ENCODE data around the gene CYP46A1.
"Not testable (repeated sequence)": the region's sequence is repeated elsewhere in the genome, so short reads cannot be mapped to it uniquely, and the experiment has no call there.

Gene CYP46A1

DNA sequence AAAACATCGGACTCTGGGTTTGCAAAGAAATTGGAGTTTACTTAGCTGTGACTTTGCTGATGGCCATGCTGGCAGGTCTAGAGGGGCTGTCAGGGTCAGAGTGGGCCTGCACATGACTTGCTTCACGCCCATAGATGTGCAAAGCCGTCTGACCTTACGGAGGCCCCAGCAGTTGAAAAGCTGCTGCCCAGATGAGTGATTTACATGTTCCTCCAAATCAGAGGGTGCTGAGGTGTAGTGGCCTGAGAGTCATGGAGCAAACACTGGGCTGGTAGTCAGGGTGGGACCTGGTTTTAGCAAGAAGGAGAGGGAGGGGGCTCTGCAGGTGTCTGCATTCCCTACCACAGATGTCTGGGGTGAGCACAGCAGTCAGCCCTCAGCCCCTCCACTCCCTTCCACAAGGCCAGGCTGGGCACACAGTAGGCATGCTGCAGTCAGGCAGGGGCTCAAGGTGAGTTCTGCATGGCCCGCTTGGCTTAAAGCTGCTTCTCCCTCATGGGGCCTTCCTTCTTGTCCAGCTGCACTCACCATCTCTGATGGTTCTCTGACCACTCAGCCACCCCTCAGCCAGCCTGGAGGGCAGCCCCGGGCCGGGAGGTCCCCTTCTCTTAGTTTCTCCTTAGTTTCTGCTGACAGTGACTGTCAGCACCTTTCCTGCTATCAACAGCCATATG, 74.9 kb downstream of the CYP46A1 start:
- Mint-ChIP-seq H3K27ac (no peak overlapping the region), H3K4me1 (ENCODE audit: low read depth) (no peaks in the 10 kb centered on the region), H3K9me3 (no peaks in the 10 kb centered on the region), H3K27me3 (ENCODE audit: low read depth) (peaks cover 4% of the 10 kb centered on the region), H3K36me3 (ENCODE audit: low read depth) (no peaks in the 10 kb centered on the region), H3K4me3 (no peak overlapping the region)

DNA sequence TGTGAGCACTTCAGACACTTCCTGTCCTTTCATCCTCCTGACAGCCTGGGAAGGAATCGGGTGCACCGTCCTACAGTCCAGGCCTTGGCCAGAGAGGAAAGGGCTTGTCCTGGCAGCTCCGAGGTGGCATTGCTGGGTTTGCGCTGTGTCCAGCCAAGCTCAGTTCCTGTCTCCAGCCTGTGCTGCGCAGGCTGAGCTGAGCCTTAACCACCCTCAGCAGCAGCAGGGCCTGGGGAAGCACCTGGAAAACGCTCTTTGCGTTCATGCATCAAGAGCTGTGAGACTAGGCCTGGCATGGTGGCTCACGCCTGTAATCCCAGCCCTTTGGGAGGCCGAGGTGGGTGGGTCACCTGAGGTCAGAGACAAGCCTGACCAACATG, 75.4 kb downstream of the CYP46A1 start:
- Mint-ChIP-seq H3K4me3 (no peak overlapping the region), H3K27ac (no peak overlapping the region), H3K36me3 (ENCODE audit: low read depth) (no peaks in the 10 kb centered on the region), H3K27me3 (ENCODE audit: low read depth) (peaks cover 1% of the 10 kb centered on the region), H3K4me1 (ENCODE audit: low read depth) (no peaks in the 10 kb centered on the region), H3K9me3 (no peaks in the 10 kb centered on the region)

DNA sequence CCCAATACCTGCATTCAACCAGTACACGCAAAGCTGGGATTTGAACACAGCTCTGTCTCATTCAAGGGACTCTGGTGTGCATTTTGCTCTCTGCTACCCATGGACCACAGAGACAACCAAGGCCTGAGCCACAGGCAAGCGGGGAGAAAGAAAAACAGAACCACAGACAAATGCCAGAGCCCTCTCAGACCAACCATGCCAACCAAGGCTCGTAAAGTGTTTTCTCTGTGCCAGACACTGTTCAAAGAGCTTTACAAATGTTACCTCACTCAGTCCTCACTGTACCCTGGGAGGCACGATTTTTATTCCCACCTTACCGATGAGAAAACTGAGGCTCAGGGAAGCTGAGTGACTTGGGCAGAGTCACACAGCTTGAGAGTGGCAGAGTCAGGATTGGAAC, 76.7 kb downstream of the CYP46A1 start:
- Mint-ChIP-seq H3K27ac (no peak overlapping the region), H3K27me3 (ENCODE audit: low read depth) (no peaks in the 10 kb centered on the region), H3K36me3 (ENCODE audit: low read depth) (no peaks in the 10 kb centered on the region), H3K4me3 (no peak overlapping the region), H3K9me3 (no peaks in the 10 kb centered on the region), H3K4me1 (ENCODE audit: low read depth) (no peaks in the 10 kb centered on the region)

DNA sequence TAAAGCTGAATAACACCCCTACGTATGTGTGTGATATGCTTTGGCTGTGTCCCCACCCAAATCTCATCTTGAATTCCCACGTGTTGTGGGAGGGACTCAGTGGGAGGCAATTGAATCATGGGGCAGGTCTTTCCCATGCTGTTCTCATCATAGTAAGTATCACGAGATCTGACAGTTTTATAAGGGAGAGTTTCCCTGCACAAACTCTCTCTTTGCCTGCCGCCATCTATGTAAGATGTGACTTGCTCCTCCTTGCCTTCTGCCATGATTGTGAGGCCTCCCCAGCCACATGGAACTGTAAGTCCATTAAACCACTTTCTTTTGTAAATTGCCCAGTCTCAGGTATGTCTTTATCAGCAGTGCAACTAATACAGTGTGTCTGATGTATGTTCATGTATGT, 78.8 kb downstream of the CYP46A1 start:
- not testable (repeated sequence) for H3K27me3 Mint-ChIP-seq (ENCODE audit: low read depth); H3K36me3 Mint-ChIP-seq (ENCODE audit: low read depth); H3K4me1 Mint-ChIP-seq (ENCODE audit: low read depth); H3K27ac Mint-ChIP-seq; H3K4me3 Mint-ChIP-seq; H3K9me3 Mint-ChIP-seq

DNA sequence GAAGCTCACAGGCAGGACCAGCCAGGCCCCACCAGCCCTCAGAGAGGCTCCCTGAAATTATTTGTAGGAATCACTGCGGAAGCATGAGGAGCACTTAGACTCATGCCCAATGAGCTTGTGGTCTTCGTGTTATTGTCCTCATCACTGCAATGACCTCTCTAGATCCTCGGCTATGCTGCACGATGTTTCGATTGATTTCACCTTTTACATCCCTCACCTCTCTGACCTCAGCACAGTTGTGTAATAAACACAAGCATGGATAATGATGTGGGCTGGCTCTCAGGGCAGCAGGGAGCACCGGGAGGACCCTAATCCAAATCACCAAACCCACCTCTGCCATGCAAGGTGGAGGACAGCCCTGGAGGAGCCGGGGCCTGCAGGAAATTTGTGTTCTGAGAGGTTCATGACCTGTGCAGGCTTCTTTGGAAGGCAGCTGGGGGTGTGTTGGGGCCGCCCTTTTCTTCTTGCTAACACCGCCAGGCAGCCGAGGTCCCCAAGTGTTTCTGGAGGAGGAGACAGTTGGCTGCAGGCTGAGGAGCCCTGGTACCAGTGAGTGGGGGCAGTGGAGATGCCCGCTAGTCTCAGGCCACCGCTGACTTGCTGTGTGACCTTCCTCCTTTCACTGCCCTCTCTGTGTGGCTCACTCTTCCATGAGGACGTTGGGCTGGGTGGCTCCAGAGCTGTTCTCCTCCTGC, 79.6 kb downstream of the CYP46A1 start:
- H3K36me3 Mint-ChIP-seq (ENCODE audit: low read depth) = no peaks in the 10 kb centered on the region
- no peak overlapping the region for H3K4me3 Mint-ChIP-seq
- no peak overlapping the region for H3K27ac Mint-ChIP-seq
- no peaks in the 10 kb centered on the region for H3K9me3 Mint-ChIP-seq
- H3K27me3 Mint-ChIP-seq (ENCODE audit: low read depth) = no peaks in the 10 kb centered on the region
- no peaks in the 10 kb centered on the region for H3K4me1 Mint-ChIP-seq (ENCODE audit: low read depth)

DNA sequence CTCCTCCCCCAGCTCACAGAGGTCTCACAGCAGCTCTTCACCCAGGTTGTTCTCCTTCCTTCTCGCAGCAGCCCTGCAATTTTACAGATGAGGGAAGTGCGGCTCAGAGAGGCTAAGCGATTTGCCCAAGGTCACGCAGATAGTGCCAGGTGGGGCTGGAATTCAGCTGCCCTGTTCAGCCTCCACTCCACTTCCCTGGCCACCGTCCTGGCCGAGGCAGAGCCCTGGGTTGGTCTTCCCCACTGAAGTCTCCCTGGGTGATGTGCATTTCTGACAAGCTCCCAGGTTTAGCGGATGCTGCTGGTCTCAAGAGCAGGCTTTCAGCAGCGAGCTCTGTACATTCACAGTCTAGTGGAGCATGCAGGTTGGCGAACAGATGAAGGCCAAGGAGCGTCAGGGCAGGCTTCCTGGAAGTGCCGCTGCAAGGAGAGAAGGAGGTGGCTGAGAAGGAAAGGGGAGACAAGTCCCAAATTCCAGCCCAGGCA, 80.2 kb downstream of the CYP46A1 start:
- no peak overlapping the region for H3K4me3 Mint-ChIP-seq
- no peaks in the 10 kb centered on the region for H3K36me3 Mint-ChIP-seq (ENCODE audit: low read depth)
- H3K27me3 Mint-ChIP-seq (ENCODE audit: low read depth) = no peaks in the 10 kb centered on the region
- no peaks in the 10 kb centered on the region for H3K9me3 Mint-ChIP-seq
- H3K27ac Mint-ChIP-seq = no peak overlapping the region
- H3K4me1 Mint-ChIP-seq (ENCODE audit: low read depth) = no peaks in the 10 kb centered on the region

DNA sequence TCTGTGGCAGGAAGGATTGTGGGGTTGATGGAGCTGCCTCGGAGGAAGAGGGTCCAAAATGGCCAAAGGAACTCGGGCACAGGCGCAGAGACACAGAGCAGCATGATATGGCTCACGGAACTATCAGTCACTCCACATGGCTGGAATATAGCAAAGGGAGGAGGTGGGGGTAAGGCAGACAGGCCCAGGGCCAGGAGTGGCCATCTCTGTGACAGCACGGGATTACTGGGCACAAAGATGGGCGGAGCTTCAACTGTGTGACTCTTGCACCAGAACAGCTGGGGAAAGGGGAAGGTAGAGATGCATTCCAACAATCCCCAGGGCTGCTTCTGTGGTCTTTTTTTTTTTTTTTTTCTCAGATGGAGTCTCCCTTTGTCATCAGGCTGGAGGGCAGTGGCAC, 84.3 kb downstream of the CYP46A1 start:
- H3K27ac Mint-ChIP-seq = no peak overlapping the region
- no peaks in the 10 kb centered on the region for H3K36me3 Mint-ChIP-seq (ENCODE audit: low read depth)
- no peaks in the 10 kb centered on the region for H3K9me3 Mint-ChIP-seq
- H3K27me3 Mint-ChIP-seq (ENCODE audit: low read depth) = no peaks in the 10 kb centered on the region
- no peak overlapping the region for H3K4me3 Mint-ChIP-seq
- no peaks in the 10 kb centered on the region for H3K4me1 Mint-ChIP-seq (ENCODE audit: low read depth)

DNA sequence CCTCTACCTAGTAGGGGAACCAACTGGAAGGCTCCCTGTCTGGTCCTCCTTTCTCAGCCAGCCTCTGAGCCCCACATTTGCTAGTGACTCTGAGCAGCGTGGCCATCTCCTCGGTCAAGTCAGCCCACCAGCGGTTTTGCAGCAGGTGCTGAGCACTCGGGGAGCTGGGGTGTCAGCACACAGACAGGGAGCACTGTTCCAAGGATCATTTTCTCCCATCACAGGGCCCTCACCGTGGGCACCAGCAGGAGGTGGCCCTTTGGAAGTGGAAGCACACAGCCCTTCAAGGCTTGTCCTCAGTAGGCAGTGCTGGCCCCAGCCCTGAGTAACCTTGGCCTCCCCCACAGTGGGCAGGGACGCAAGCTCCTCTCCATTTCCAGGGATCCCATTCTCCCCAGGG, 85.0 kb downstream of the CYP46A1 start:
- Mint-ChIP-seq H3K4me1 (ENCODE audit: low read depth) (no peaks in the 10 kb centered on the region), H3K36me3 (ENCODE audit: low read depth) (no peaks in the 10 kb centered on the region), H3K27ac (no peak overlapping the region), H3K27me3 (ENCODE audit: low read depth) (no peaks in the 10 kb centered on the region), H3K4me3 (no peak overlapping the region), H3K9me3 (no peaks in the 10 kb centered on the region)

DNA sequence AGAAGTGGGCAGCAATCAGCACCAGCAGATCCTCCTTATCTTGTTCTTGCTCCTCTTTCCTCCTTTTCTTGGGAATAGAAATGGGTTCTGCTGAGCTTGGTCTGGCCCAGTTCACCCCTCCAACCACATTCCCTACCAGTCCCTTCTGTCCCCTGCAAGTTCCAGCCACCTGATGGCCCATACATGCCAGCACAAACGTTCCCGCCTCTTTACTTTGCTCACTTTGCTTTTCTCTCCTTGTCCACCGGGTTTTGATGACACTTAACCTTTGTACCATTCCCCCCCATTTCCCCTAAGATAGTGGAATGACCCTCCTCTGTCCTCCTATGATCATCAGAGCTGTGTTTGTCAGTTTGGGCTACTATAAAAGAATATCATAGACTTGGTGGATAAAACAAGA, 85.7 kb downstream of the CYP46A1 start:
- Mint-ChIP-seq H3K9me3 (no peaks in the 10 kb centered on the region), H3K27me3 (ENCODE audit: low read depth) (no peaks in the 10 kb centered on the region), H3K4me3 (no peak overlapping the region), H3K27ac (no peak overlapping the region), H3K36me3 (ENCODE audit: low read depth) (no peaks in the 10 kb centered on the region), H3K4me1 (ENCODE audit: low read depth) (no peaks in the 10 kb centered on the region)

DNA sequence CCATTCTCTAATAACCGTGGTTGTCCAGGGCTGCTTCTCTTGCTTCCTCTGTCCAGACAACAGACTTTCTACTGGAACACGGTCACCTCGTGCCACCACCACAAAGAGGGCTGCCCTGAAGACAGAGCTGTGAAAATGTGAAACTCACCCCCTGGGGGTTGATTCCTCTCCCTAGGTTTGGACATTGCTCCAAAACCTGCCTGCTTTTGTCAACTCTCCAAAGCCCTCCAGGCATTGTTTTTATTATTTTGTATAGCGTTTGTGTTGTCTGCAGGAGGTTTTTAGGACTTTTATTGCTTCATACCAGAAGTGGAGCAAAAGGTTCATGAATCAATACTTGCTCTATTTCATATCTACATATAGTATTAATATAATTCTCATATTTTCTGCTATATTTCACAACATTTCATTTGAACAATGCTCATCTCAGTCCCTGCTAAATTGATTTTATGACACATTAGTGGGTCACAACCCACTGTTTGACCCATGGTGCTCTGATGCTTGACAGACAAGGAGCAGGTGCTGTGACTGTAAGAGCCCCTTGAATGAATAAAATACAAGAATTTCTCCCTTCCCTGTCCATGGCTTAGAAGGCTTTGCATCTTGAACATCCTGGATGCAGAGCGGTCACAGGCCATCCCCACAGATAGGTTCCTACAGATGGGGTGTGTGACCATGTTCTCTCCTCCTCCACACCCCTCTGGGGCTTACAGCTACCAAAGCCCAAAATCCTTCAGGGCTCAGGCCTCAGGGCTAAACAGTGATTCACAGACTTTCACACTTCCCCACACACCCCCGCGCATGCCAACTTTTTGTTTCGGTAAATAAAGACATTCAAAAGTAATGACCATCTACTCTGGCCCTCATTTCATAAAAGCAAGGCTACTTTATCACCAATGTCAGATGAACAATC, 88.5 kb downstream of the CYP46A1 start:
- Mint-ChIP-seq H3K27ac (no peak overlapping the region), H3K4me1 (ENCODE audit: low read depth) (no peaks in the 10 kb centered on the region), H3K9me3 (no peaks in the 10 kb centered on the region), H3K4me3 (no peak overlapping the region), H3K27me3 (ENCODE audit: low read depth) (peaks cover 5% of the 10 kb centered on the region), H3K36me3 (ENCODE audit: low read depth) (no peaks in the 10 kb centered on the region)

DNA sequence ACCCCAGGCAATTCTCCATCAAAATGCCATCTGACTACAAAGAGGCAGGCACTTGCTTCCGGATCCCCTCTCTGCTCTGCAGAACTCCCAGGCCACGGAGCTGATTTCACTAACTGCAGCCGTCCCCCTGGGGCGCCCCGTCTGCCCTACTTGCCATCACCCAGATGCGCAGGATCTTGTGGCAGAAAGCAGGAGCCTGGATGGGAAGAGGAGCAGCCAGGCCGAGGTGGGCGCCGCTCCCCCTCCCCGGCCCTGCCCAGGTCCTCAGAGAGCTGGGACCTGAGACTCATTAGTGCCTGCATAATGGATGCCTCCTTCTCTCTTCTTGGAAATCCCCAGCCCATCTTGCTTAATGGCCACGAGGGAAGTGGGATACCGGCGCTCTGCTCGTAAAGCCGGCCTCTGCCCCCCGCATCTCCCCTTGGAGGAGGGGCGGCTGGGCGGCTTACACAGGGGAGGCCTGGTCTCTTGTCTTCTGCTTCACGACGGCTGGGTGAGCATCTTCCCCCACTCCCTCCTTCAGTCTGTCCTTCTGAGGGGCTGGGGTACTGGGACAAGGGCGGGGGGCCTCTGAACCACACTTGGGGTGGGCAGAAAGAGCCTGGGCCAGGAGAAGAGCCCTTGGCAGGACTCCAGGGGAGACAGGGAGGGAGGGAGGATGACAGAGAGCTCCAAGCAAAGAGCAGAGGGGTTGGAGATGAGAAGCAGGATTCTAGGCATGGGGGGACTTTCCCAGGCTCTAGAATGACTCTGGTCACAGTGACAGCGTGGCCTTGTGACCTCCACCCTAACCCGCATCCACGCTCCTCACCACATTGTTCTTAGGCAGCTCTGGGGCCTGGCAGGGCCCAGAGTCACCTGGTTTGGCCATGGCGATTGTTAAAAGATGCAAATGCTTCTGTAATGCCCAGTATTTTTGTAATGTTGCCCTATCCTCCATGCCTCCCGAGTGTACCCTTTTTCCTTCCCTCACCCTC, 89.7 kb downstream of the CYP46A1 start:
- Mint-ChIP-seq H3K27me3 (ENCODE audit: low read depth) (peaks cover 14% of the 10 kb centered on the region), H3K4me3 (no peak overlapping the region), H3K4me1 (ENCODE audit: low read depth) (no peaks in the 10 kb centered on the region), H3K9me3 (no peaks in the 10 kb centered on the region), H3K36me3 (ENCODE audit: low read depth) (no peaks in the 10 kb centered on the region), H3K27ac (no peak overlapping the region)

DNA sequence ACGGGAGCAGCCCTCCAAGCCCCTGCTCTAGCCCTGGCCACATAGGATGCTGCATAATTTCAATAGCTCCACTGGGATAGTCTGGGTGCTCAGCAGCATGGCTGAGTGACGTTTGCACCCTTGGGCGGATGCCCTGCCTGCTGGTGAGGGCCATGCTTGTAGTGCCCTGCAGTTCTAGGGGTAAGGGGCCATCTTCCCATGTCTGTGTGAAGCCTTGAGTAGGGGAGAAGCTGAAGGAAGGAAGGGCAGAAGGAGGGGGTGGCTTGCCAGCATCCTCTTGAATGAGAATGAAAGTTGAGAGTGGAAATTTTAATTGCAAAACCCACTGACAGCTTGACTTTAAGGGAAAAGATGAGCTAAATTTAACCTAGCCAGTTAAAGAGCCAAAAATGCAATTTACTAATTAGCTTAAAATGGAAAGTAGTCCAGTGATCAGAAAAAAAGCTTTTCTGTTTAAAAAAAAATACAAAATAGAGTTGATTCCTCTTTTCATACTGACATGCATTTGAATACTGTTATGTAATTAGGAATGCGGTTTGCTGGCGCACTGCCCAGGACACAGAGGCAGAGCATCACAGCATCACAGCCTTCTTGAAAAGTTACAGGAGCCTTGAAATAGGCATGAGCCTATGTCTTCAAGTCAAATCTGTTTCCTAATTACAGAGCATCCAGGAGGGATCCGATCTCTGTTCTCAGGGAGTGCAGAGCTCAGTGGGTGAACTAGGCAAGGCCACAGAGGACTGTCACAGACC, 90.6 kb downstream of the CYP46A1 start:
- Mint-ChIP-seq H3K27ac (no peak overlapping the region), H3K4me1 (ENCODE audit: low read depth) (no peaks in the 10 kb centered on the region), H3K27me3 (ENCODE audit: low read depth) (peaks cover 22% of the 10 kb centered on the region), H3K4me3 (no peak overlapping the region), H3K9me3 (no peaks in the 10 kb centered on the region), H3K36me3 (ENCODE audit: low read depth) (no peaks in the 10 kb centered on the region)

DNA sequence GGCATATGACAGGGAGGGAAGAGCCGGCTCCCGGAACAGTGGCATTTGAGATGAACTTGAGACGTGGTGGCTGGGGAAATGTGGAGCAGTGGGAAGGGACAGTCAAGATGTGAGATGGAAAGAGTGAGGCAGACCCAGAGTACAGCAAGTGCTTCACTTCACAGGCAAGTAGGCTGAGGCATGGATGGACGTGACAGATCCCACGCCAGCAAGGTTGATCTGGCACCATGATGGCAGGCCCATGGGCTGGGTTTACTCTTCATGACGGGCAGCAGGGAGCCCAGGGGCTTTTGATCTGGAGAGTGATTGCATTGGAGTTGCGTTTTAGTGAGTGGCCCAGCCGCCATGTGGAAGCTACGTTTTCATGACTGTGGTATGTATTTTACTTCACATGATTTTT, 91.3 kb downstream of the CYP46A1 start:
- H3K9me3 Mint-ChIP-seq = no peaks in the 10 kb centered on the region
- peaks cover 24% of the 10 kb centered on the region for H3K27me3 Mint-ChIP-seq (ENCODE audit: low read depth)
- no peaks in the 10 kb centered on the region for H3K36me3 Mint-ChIP-seq (ENCODE audit: low read depth)
- H3K27ac Mint-ChIP-seq = no peak overlapping the region
- no peak overlapping the region for H3K4me3 Mint-ChIP-seq
- no peaks in the 10 kb centered on the region for H3K4me1 Mint-ChIP-seq (ENCODE audit: low read depth)

Measured in T-helper 1 cell treated with Interleukin-12 subunit alpha and Interleukin-12 subunit beta and Interleukin-4 antibody, amounts not matched to agents 30 μg/mL and 1 μg/mL, for 36 hours (primary cell).